Measurements from ENCODE around the gene CNST.

DNA sequence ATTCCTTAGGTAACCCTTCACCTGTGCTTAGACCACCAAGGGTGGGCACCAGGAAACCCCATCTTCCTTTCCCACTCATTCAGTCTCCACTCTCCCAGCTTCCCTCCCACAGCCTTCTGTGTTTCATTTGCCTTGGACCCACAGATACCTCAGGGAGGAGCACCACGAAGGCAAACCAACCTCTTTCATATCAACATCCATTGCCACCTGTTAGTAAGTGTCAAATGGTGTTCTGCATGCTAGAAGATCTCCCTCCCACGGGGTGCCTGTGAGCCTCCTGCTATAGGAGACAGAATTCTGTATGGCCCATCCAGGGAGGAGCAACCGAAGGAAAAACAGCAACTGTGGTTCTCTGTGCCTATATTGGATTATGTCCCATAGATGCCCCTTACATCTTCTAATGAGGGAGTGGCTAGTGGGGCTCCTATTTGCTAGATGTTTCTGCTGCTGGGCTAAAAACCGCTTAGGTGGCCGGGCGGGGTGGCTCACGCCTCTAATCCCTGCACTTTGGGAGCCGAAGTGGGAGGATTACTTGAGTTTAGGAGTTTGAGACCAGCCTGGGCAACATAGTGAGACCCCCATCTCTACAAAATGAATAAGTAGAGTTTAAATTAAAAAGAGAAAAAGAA is 132.3 kb downstream of the CNST start:
- TF ChIP-seq, protein P1, sequence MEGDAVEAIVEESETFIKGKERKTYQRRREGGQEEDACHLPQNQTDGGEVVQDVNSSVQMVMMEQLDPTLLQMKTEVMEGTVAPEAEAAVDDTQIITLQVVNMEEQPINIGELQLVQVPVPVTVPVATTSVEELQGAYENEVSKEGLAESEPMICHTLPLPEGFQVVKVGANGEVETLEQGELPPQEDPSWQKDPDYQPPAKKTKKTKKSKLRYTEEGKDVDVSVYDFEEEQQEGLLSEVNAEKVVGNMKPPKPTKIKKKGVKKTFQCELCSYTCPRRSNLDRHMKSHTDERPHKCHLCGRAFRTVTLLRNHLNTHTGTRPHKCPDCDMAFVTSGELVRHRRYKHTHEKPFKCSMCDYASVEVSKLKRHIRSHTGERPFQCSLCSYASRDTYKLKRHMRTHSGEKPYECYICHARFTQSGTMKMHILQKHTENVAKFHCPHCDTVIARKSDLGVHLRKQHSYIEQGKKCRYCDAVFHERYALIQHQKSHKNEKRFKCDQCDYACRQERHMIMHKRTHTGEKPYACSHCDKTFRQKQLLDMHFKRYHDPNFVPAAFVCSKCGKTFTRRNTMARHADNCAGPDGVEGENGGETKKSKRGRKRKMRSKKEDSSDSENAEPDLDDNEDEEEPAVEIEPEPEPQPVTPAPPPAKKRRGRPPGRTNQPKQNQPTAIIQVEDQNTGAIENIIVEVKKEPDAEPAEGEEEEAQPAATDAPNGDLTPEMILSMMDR (IDR thresholded peaks at IDR 0.05): no peak
- no peak for TF ChIP-seq POLR2A (IDR thresholded peaks at IDR 0.05)
